ENCODE results near the gene MDC1.
"Not testable (repeated sequence)": the region's sequence is repeated elsewhere in the genome, so short reads cannot be mapped to it uniquely, and the experiment has no call there.

MDC1 gene

DNA sequence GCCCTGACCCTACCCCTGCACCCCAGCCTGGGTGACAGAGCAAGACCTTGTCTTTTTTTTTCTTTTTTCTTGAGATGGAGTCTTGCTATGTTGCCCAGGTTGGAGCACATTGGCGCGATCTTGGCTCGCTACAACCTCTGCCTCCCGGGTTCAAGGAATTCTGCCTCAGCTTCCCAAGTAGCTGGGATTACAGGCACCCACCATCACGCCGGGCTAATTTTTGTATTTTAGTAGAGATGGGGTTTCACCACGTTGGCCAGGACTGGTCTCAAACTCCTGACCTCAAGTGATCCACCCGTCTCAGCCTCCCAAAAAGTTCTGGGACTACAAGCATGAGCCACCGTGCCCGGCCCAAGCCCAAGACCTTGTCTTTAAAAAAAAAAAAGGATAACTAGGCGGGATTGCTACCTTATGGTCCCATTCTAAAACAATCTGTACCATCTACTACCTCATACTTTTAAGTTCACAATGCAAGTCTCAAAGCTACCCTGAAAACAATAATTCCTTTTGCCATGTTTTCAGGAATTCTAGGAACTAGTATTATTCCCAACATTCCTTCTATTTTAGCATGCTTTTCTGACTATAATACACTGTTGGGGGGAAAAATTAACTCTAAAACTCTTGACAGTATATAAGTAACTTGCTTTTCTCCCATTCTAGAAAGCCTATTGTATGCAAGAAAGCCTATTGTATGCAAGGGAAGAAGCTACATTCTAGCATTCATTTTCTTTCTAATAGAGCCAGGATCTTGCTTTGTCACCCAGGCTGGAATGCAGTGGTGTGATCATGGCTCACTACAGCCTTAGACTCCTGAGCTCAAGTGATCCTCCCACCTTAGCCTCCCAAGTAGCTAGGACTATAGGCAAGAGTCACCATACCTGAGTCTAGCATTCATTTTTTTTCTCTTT lies 9.7 kb upstream of the MDC1 start:
- Histone ChIP-seq H3K27me3 (ENCODE audit: low read depth, low read length) (no peaks in the 10 kb centered on the region), H3K36me3 (replicated peaks; ENCODE audit: low read depth, low read length) (peaks cover 33% of the 10 kb centered on the region), H2AFZ (ENCODE audit: low read depth, low read length) (no peak overlapping the region), H3K27ac (ENCODE audit: low read length) (no peak overlapping the region), H4K20me1 (ENCODE audit: insufficient read depth, low read length) (peaks cover 44% of the 10 kb centered on the region), H3K4me2 (ENCODE audit: low read length) (no peak overlapping the region), H3K4me1 (ENCODE audit: low read length) (peaks cover 10% of the 10 kb centered on the region), H3K4me3 (ENCODE audit: low read length) (no peak overlapping the region), H3K9ac (ENCODE audit: low read length) (no peak overlapping the region), H3K9me3 (ENCODE audit: insufficient read depth, low read length) (no peaks in the 10 kb centered on the region), H3K79me2 (ENCODE audit: low read length) (peaks cover 38% of the 10 kb centered on the region)
- TF ChIP-seq CTCF (IDR thresholded peaks at IDR 0.05; ENCODE audit: low read depth, low read length): no peak
- TF ChIP-seq EZH2phosphoT487 (IDR thresholded peaks at IDR 0.05; ENCODE audit: low read depth): no peak

DNA sequence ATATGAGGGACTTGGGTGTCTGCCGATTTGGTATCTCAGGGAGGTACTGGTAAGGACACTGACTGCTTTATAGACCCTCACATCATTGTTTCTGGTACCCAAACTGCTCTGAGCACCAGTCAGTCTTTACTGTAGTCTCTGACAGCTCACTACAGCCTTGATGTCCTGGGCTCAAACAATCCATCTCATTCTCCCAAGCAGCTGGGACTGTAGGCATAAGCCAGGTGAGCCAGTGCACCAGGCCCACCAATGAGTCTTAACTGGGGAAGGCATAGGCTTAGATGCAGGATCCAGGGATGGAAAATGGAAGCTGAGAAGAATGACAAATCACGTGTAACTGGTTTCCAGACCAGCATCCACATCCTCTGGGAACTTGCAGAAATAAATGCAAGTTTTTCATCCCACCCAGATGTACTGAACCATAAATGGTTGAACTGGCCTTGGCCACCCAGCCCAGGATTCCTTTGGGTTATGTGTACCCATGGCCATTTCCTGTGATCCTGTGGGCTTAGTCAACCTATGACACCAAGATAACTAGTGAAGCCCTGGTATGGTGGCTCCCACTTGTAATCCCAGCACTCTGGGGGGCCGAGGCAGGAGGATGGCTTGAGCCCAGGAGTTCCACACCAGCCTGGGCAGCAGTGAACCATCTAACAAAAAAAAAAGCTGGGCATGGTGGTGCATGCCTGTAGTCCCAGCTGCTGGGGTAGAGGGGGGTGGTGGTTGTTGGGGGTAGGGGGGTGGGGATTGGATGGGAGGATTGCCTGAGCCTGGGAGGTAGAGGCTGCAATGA lies 8.8 kb upstream of the MDC1 start:
- Histone ChIP-seq H3K36me3 (replicated peaks; ENCODE audit: low read depth, low read length) (peaks cover 40% of the 10 kb centered on the region), H2AFZ (ENCODE audit: low read depth, low read length) (no peak overlapping the region), H3K9me3 (ENCODE audit: insufficient read depth, low read length) (no peaks in the 10 kb centered on the region), H3K4me1 (ENCODE audit: low read length) (peaks cover 10% of the 10 kb centered on the region), H3K27me3 (ENCODE audit: low read depth, low read length) (no peaks in the 10 kb centered on the region), H3K4me2 (ENCODE audit: low read length) (no peak overlapping the region), H3K79me2 (ENCODE audit: low read length) (peaks cover 47% of the 10 kb centered on the region), H3K9ac (ENCODE audit: low read length) (no peak overlapping the region), H3K4me3 (ENCODE audit: low read length) (no peak overlapping the region), H3K27ac (ENCODE audit: low read length) (no peak overlapping the region), H4K20me1 (ENCODE audit: insufficient read depth, low read length) (peaks cover 48% of the 10 kb centered on the region)
- TF ChIP-seq CTCF (IDR thresholded peaks at IDR 0.05; ENCODE audit: low read depth, low read length): no peak
- no peak for TF ChIP-seq EZH2phosphoT487 (IDR thresholded peaks at IDR 0.05; ENCODE audit: low read depth)

DNA sequence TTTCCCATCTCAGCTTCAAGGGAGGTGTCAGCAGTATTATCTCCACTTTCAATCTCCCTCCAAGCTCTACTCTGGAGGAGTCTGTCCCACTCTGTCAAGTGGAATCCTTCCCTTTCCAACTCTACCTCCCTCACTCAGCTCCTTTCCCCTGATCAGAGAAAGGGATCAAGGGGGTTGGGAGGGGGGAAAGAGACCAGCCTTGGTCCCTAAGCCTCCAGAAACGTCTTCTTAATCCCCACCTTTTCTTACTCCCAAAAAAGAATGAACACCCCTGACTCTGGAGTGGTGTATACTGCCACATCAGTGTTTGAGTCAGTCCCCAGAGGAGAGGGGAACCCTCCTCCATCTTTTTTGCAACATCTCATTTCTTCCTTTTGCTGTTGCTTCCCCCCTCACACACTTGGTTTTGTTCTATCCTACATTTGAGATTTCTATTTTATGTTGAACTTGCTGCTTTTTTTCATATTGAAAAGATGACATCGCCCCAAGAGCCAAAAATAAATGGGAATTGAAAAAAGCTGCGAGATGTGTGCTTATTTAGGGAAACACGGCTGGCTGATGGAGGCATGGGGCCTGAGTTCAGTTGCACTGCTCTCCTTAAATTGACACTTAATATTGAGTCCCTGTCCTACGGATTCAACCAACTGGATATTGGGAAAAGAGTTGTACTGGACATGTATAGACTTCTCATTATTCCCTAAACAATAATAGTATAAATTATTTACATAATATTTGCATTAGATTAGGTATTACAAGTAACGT lies 8.0 kb upstream of the MDC1 start:
- H2AFZ ChIP-seq (ENCODE audit: low read depth, low read length): no peak overlapping the region
- H3K27ac ChIP-seq (ENCODE audit: low read length): no peak overlapping the region
- no peaks in the 10 kb centered on the region for H3K9me3 ChIP-seq (ENCODE audit: insufficient read depth, low read length)
- H3K79me2 ChIP-seq (ENCODE audit: low read length): peaks cover 55% of the 10 kb centered on the region
- H3K4me3 ChIP-seq (ENCODE audit: low read length): no peak overlapping the region
- no peak overlapping the region for H3K9ac ChIP-seq (ENCODE audit: low read length)
- H3K27me3 ChIP-seq (ENCODE audit: low read depth, low read length): no peaks in the 10 kb centered on the region
- H4K20me1 ChIP-seq (ENCODE audit: insufficient read depth, low read length): peaks cover 48% of the 10 kb centered on the region
- H3K4me2 ChIP-seq (ENCODE audit: low read length): no peak overlapping the region
- H3K36me3 ChIP-seq (replicated peaks; ENCODE audit: low read depth, low read length): peaks cover 40% of the 10 kb centered on the region
- no peak for TF ChIP-seq EZH2phosphoT487 (IDR thresholded peaks at IDR 0.05; ENCODE audit: low read depth)
- TF ChIP-seq CTCF (IDR thresholded peaks at IDR 0.05; ENCODE audit: low read depth, low read length): no peak
- peaks cover 7% of the 10 kb centered on the region for H3K4me1 ChIP-seq (ENCODE audit: low read length)

DNA sequence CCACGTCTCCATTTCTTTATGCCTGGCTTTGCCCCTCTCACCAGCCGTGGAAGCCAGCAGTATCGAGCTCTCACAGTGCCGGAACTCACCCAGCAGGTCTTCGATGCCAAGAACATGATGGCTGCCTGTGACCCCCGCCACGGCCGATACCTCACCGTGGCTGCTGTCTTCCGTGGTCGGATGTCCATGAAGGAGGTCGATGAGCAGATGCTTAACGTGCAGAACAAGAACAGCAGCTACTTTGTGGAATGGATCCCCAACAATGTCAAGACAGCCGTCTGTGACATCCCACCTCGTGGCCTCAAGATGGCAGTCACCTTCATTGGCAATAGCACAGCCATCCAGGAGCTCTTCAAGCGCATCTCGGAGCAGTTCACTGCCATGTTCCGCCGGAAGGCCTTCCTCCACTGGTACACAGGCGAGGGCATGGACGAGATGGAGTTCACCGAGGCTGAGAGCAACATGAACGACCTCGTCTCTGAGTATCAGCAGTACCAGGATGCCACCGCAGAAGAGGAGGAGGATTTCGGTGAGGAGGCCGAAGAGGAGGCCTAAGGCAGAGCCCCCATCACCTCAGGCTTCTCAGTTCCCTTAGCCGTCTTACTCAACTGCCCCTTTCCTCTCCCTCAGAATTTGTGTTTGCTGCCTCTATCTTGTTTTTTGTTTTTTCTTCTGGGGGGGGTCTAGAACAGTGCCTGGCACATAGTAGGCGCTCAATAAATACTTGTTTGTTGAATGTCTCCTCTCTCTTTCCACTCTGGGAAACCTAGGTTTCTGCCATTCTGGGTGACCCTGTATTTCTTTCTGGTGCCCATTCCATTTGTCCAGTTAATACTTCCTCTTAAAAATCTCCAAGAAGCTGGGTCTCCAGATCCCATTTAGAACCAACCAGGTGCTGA lies 7.0 kb upstream of the MDC1 start:
- H3K4me3 ChIP-seq (ENCODE audit: low read length); H3K9ac ChIP-seq (ENCODE audit: low read length); H3K4me2 ChIP-seq (ENCODE audit: low read length); H3K4me1 ChIP-seq (ENCODE audit: low read length); H3K27me3 ChIP-seq (ENCODE audit: low read depth, low read length); H3K9me3 ChIP-seq (ENCODE audit: insufficient read depth, low read length); H3K27ac ChIP-seq (ENCODE audit: low read length); H2AFZ ChIP-seq (ENCODE audit: low read depth, low read length): not testable (repeated sequence)
- Histone ChIP-seq H3K79me2 (ENCODE audit: low read length) (peaks cover 63% of the 10 kb centered on the region), H3K36me3 (replicated peaks; ENCODE audit: low read depth, low read length) (peaks cover 32% of the 10 kb centered on the region), H4K20me1 (ENCODE audit: insufficient read depth, low read length) (peaks cover 48% of the 10 kb centered on the region)

DNA sequence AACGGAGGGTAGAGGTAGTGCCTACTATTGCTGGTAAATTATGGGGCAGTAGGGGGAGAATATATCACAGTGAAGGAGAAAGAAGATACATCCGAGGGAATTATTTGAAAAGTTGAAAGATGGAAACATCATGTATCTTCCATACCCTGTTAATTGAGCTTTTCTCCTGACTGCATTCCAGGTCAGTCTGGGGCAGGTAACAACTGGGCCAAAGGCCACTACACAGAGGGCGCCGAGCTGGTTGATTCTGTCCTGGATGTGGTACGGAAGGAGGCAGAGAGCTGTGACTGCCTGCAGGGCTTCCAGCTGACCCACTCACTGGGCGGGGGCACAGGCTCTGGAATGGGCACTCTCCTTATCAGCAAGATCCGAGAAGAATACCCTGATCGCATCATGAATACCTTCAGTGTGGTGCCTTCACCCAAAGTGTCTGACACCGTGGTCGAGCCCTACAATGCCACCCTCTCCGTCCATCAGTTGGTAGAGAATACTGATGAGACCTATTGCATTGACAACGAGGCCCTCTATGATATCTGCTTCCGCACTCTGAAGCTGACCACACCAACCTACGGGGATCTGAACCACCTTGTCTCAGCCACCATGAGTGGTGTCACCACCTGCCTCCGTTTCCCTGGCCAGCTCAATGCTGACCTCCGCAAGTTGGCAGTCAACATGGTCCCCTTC lies 6.2 kb upstream of the MDC1 start:
- not testable (repeated sequence) for H3K27ac ChIP-seq (ENCODE audit: low read length); H2AFZ ChIP-seq (ENCODE audit: low read depth, low read length); H3K9me3 ChIP-seq (ENCODE audit: insufficient read depth, low read length); H3K27me3 ChIP-seq (ENCODE audit: low read depth, low read length); H3K9ac ChIP-seq (ENCODE audit: low read length); H3K4me3 ChIP-seq (ENCODE audit: low read length)
- Histone ChIP-seq H3K36me3 (replicated peaks; ENCODE audit: low read depth, low read length) (peaks cover 32% of the 10 kb centered on the region), H3K79me2 (ENCODE audit: low read length) (peaks cover 71% of the 10 kb centered on the region), H4K20me1 (ENCODE audit: insufficient read depth, low read length) (peaks cover 48% of the 10 kb centered on the region), H3K4me1 (ENCODE audit: low read length) (peaks cover 17% of the 10 kb centered on the region), H3K4me2 (ENCODE audit: low read length) (peak overlapping the region; percentile 12; the same call in 1 of the 2 replicates)

All from OCI-LY3 (cell line).